GM21723 (cell line): ENCODE data around the gene FRAT1.

Source experiments
- ATAC-seq: cut with Tn5 transposase; IDR thresholded peaks from one replicate; pipeline ENCODE4 v1.9.1; 2021; ENCODE audit warnings: mild to moderate bottlenecking, moderate library complexity; ENCODE audit not compliant: unreplicated experiment

FRAT1 gene

DNA sequence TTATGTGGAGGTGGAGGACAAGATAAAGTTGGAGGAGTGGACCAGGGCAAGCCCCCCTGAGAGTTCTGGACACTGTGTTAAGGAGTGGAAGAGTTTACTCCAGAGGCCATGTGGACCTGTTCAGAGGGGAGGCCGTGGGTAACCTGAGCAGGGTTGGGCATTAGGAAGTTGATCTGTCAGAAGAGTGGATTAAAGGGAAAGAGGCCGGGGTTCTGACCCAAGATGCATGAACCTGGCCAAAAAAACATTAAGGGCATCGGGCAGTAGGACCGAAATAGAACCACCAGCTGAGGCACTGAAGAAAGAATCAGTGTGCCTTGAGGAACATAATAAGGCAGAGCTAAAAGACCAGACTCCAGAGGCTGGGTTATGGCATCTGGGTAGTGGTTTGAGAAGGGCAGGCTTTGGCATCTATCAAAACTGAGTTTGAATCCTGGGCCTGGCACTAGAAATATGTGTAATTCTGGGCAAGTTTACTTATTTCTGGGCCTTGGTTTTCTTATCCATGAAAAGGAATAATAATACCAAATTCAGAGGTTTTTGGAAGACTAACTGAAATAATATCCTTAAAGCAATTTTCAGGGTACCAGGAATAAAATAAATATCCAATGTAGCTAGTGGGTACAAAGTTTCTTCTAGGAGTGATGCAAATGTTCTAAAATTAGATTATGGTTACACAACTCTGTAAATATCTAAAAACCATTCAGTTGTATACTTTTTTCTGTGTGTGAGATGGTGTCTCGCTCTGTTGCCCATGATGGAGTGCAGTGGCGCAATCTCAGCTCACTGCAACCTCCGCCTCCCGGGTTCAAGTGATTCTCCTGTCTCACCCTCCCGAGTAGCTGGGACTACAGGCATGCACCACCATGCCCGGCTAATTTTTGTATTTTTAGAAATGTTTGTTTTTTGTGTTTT is 10.9 kb upstream of the FRAT1 start:
- no peak for ATAC-seq

DNA sequence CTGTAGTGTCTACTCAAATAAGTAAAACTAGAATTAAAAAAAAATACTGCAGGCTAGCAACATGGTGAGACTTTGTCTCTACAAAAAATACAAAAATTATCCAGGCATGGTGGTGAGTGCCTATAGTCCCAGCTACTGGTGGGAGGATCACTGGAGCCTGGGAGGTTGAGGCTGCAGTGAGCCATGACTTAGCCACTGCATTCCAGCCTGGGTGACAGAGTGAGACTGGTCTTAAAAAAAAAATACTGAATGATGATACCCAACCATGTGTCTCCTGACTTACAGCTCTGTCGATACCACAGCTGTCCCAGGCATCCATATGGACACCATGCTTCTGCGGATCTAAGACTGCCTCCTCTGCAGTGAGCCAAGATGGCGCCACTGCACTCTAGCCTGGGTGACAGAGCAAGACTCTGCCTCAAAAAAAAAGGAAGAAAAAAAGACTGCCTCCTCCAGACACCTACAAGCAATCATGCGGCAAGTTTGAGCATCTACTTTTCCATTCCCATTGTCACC is 7.9 kb upstream of the FRAT1 start:
- no peak for ATAC-seq

DNA sequence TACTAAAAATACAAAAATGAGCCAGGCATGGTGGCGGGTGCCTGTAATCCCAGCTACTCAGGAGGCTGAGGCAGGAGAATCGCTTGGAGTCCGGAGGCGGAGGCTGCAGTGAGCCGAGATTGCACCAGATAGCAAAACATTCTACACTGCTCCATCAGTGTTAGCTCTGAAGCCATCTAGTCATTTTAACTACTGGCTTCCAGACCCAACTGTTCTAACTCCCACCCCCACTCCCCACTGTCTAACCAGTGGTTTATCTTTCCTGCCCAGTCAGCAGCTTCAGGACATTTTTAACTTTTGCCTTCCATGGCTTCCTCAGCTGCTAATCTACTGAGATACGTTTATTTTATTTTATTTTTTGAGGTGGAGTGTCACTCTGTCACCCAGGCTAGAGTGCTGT is 6.2 kb upstream of the FRAT1 start:
- no peak for ATAC-seq

GRCh38 chr10:97314671-97315070 is 4.4 kb upstream of the FRAT1 start:
- no peak for ATAC-seq

GRCh38 chr10:97319671-97320479 is 804 bp downstream of the FRAT1 start:
- ATAC-seq: peak; percentile 42

DNA sequence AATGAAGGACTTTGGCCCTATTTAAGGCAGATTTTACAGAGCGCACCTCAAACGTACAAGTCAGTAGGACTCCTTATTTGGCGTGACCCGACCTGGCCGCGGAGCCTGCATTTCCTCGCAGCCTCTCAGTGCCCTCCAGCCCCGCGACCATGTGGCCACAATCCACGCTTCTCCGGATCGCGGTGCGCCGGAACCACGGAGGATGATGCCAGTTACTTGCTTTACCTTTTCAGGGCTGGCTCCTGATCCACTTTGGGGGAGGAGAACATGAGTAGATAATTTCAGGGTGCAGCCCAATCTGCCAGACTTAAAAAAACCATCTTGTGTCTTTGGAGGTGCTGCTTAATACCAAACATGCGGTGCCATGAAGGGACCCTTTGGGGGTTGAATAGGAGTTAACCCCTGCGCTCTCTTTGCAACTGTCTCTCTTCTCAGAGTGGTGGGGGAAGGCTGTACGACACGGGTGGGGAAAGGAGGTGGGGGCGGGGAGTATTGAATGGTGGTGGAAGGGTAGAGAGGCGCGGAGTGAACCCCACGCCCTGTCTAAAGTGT is 1.5 kb downstream of the FRAT1 start:
- no peak for ATAC-seq

DNA sequence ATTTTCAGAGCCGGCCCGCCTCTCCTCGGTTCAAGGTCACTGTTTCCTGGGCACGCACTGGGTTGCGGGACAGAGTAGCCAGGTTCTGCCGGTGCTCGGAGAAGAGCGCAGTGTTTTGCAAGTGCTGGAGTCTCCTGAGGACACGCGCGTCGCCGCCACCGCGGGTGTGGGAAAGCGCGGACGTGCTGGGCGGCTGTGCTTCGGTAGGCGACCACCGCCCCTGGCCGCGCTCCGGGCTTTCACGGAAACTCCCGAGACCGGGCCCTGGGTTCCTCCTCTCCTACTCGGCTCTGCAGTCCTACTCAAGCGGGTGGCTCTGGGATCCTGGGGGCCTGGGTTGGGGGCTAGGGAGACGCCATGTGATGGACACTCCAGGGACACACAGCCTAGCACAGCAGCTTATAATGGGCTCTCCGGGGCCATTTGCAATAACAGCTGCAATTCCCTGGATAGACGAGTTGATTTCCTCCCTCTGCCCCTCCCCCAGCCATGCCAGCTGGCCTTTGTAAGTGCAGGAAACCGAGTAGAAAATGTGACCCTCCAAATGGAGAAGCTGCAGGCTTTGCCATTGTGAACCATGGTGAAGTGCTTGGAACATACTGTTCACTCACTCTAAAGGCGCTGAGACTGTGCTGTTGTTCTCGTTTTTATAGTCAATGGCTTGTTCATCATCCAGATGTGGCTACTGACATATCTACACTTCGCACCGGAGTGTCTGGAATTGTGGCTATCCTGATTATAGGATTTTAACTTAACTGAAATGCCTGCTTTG is 2.1 kb downstream of the FRAT1 start:
- ATAC-seq: no peak

- no peak for ATAC-seq
Measured at GRCh38 chr10:97321804-97322190, 2.7 kb downstream of the FRAT1 start.

- ATAC-seq: no peak
Measured at GRCh38 chr10:97323501-97323900, 4.4 kb downstream of the FRAT1 start.

DNA sequence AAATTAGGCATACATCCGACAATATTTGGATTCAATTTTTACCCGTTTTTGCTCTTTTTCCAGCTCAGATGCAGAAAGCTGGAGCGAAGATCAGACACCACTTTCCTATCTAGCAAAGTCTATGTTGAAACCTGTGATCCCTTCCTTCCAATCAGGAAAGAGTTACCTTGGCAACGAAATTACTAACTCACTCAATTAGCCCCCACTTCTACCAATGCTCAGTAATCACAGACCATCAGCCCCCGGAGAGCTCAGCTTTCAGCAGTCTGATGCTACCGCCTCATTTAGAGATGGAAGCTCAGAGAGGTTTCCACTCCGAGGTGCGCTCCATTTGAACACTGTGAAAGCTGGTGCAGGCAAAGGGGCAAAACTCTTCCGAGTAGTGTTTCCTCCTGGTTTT is 6.7 kb downstream of the FRAT1 start:
- ATAC-seq: no peak

DNA sequence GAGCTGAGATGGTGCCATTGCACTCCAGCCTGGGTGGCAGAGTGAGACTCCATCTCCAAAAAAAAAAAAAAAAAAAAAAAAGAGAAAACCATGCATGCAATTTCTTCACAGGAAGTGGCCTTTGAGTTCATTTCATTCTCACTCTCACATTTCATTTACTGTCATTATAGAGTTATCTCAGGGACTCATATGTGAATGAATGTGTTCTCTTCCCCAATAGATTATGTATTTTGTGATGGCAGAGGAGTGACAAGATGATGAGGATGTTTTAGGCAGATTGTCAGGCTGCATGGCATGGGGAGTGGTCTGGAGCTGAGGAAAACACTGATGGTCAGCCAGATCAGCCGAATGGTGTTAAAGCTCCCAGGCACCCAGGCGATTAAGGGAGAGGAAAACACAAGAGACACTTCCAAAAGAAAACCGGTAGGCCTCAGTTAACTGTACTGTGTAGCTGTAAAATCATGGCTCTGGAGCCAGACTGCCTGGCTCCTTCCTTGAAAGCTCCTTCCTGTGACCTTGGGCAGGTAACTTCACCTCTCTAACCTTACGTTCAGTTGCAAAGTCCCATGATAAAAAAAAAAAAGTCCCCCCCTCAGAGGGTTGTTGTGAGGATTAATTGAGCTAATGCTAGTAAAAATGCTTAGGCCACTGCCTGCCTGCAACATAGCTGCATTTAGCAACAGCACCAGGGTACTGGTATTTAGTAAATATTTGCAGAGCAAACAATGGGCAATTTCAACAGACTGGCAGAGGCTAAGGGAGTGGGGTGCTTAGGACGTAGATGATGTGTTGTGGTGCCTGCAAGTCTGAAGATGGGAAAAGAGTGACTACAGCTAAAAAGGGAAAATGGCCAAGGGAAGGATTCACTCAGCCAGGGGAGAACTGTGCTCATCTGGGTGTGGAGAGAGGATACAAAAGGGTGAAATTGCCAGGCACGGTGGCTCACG is 8.6 kb downstream of the FRAT1 start:
- ATAC-seq: no peak

- ATAC-seq: no peak
Measured at GRCh38 chr10:97328646-97329453, 9.8 kb downstream of the FRAT1 start.

DNA sequence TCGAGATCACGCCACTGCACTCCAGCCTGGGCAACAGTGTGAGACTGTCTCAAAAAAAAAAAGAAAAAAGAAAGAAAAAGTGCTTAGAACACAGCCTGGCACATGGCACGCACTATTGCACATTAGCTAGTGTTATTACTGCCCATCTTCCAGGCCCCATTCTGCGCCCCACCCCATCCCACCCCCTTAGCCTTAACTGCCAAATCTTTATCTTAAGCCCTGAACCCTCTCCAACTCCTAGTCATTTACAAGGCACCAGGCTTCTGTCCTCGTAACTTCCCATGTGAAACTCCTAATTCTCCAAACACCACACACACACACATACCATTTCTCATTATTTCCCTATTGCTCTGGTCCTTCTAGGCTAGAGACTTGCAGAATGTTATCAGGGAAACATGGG is 10.7 kb downstream of the FRAT1 start:
- no peak for ATAC-seq

GRCh38 chr10:97331153-97331703 is 12.2 kb downstream of the FRAT1 start:
- no peak for ATAC-seq

GRCh38 chr10:97332591-97333350 is 13.7 kb downstream of the FRAT1 start:
- ATAC-seq: no peak

- ATAC-seq: peak; percentile 2
Measured at GRCh38 chr10:97333351-97333600, 14.2 kb downstream of the FRAT1 start.

DNA sequence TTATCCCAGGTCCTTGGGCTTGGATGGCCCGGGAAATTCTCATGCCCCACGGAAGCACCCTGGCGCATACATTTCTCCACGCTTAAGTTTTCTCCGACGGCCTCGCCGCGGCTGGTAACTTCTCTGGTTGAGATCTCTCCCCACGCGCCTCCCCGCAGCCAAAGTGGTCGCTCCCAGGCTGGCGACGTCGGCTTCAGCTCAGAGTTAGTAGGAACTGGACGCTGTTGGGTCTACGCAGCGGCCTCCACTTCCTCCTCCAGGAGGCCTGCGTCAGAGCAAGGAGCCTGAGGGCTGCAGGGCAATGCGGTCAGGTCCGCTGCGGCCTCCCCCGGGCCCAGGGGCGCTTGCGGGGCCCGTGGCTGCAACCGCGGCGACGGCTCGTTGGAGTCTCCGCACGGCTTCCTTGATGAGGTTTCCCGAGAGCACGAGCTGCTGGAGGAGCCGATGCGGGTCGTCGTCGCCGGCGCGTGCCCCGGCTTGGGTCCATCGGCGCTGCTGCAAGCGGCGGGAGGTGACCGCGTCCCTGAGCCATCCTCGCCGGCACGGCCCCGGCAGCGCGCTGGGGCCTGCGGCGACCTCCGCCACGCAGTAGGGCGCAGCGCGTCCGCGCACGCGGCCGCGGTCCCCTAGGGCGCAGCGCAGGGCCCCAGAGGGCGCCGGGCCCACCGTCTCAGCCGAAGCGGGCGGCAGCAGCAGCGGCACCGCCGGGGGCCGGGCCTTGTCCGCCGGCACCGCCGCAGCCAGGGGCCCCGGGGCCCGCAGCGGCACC is 14.7 kb downstream of the FRAT1 start:
- peak; percentile 32 for ATAC-seq
